A673 (cell line): ENCODE data around the gene EPHA4. TPM values are rescaled to one million over a fixed set of nuclear protein-coding genes. Genes with fewer than 3 reads are reported as not detected.

Experiments used
- BruUV-seq: library from RNA; stranded (reverse); fragments of 400-500 nt; replicated peaks from 2 replicates; lab custom pipeline; 2021; lab: Mats Ljungman, UMichigan
- CTCF ChIA-PET: fragments of 300-600 bp; sonication (Branson Sonifier 250); formaldehyde crosslinking; loops from one replicate; lab custom pipeline; 2022; ENCODE audit warnings: antibody characterized with exemption; lab: Charles Lee
- POLR2A ChIA-PET: fragments of 300-600 bp; sonication (Branson Sonifier 250); formaldehyde crosslinking; loops from one replicate; lab custom pipeline; 2022; ENCODE audit warnings: antibody characterized with exemption; ENCODE audit not compliant: low non-redundant PET; lab: Charles Lee
- DNase-seq: peaks from one replicate; pipeline ENCODE4 v3.0.0-alpha.2; 2015; ENCODE audit warnings: low spot score
- H3K27ac ChIP-seq: fragments of 200-600 bp; sonication (generic); 2 replicates; pipeline ENCODE4 v1.5.1; 2016; ENCODE audit warnings: mixed run types, low read depth, mild to moderate bottlenecking, mixed read lengths, antibody characterized with exemption, low read length; ENCODE audit not compliant: poor library complexity, severe bottlenecking
- H3K27me3 ChIP-seq: fragments of 200-600 bp; sonication (generic); replicated peaks from 2 replicates; pipeline ENCODE4 v1.6.1; 2017; ENCODE audit warnings: mixed run types, low read depth, mild to moderate bottlenecking, mixed read lengths, antibody characterized with exemption, low read length; ENCODE audit not compliant: insufficient read depth, poor library complexity
- H3K36me3 ChIP-seq: fragments of 200-600 bp; sonication (generic); 2 replicates; pipeline ENCODE4 v1.6.1; 2016; ENCODE audit warnings: mixed run types, mild to moderate bottlenecking, mixed read lengths, antibody characterized with exemption, low read length; ENCODE audit not compliant: insufficient read depth, poor library complexity, severe bottlenecking
- H3K4me1 ChIP-seq: fragments of 200-600 bp; sonication (generic); 2 replicates; pipeline ENCODE4 v1.6.1; 2017; ENCODE audit warnings: mixed run types, mild to moderate bottlenecking, mixed read lengths, antibody characterized with exemption, low read length; ENCODE audit not compliant: insufficient read depth, poor library complexity, severe bottlenecking
- H3K4me3 ChIP-seq: fragments of 200-600 bp; sonication (generic); 2 replicates; pipeline ENCODE4 v1.5.1; 2016; ENCODE audit warnings: low read depth, mixed run types, mild to moderate bottlenecking, mixed read lengths, low read length; ENCODE audit not compliant: poor library complexity, severe bottlenecking
- H3K9me3 ChIP-seq: fragments of 200-600 bp; sonication (generic); 2 replicates; pipeline ENCODE4 v1.6.1; 2016; ENCODE audit warnings: mixed run types, low read depth, mild to moderate bottlenecking, mixed read lengths, antibody characterized with exemption, low read length; ENCODE audit not compliant: poor library complexity, severe bottlenecking
- EZH2 ChIP-seq: fragments of 200-600 bp; sonication (generic); IDR thresholded peaks from 2 replicates; pipeline ENCODE4 v1.6.1; 2017; ENCODE audit warnings: borderline replicate concordance, low read depth, mild to moderate bottlenecking, mixed read lengths, antibody characterized with exemption, low read length; ENCODE audit not compliant: poor library complexity, severe bottlenecking
- intact Hi-C: fragments of 100-400 bp; cut with micrococcal nuclease; formaldehyde crosslinking; loops from one replicate; pipeline ENCODE4 v1.10.0; 2022; ENCODE audit not compliant: unreplicated experiment
- total RNA-seq: library from RNA; stranded (reverse); gene quantifications from 2 replicates; pipeline ENCODE4 v1.2.3, GENCODE V29; 2021
- TF ChIP-seq, protein P1 (sequence below): fragments of 300-800, 200-600 bp; sonication (generic); conservative IDR thresholded peaks from 2 replicates; pipeline ENCODE4 v1.5.1; 2017; ENCODE audit warnings: low read depth, mild to moderate bottlenecking, antibody characterized with exemption, low read length, moderate library complexity, mixed read lengths

Gene EPHA4
- total RNA-seq, 1 experiment from 2014 or later = 39.5 TPM

DNA sequence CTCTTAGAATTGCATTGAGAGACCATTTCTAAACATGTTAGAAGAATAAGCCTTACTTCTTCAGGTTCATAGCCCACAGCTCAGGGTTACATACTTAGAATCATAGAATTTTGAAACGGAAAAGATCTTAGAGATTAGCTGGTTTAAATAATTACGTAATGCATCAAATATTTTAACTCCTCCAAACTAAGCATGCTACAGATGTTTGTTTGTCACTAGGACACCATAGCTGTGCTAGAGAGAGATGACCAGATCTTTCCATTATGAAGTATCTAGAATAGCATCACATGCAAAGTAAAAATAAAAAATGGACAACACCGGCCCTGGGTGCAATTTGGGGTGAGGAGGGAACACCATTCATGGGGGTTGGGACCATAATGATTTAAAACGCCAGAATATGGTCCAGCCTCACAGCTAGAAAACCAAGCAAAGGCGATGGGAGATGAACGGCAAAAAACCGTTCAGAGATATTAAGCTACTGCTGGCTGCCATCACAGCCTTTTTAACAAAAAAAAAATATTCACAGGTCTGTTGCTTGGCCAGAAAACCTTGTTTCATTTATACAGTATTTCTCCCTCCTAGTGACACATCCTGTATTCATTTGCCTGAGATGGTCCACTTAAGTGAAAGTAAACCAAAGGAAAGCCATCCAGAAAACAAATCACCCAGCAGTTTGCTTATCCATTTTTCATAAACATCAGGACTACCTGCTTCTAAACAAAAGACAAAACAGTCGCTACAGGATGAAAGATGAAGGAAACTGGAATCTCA is 94.2 kb downstream of the EPHA4 start:
- H3K4me3 ChIP-seq = no peak overlapping the region
- intact Hi-C loops = no loop called here
- no peak overlapping the region for H3K27ac ChIP-seq
- no peaks in the 10 kb centered on the region for H3K27me3 ChIP-seq
- no peaks in the 10 kb centered on the region for H3K9me3 ChIP-seq
- ChIA-PET CTCF (no interaction called here), POLR2A (no interaction called here)
- no peaks in the 10 kb centered on the region for H3K4me1 ChIP-seq
- DNase-seq = no peak
- H3K36me3 ChIP-seq = no peaks in the 10 kb centered on the region
- no peak for TF ChIP-seq EZH2
- TF ChIP-seq, protein P1, sequence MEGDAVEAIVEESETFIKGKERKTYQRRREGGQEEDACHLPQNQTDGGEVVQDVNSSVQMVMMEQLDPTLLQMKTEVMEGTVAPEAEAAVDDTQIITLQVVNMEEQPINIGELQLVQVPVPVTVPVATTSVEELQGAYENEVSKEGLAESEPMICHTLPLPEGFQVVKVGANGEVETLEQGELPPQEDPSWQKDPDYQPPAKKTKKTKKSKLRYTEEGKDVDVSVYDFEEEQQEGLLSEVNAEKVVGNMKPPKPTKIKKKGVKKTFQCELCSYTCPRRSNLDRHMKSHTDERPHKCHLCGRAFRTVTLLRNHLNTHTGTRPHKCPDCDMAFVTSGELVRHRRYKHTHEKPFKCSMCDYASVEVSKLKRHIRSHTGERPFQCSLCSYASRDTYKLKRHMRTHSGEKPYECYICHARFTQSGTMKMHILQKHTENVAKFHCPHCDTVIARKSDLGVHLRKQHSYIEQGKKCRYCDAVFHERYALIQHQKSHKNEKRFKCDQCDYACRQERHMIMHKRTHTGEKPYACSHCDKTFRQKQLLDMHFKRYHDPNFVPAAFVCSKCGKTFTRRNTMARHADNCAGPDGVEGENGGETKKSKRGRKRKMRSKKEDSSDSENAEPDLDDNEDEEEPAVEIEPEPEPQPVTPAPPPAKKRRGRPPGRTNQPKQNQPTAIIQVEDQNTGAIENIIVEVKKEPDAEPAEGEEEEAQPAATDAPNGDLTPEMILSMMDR = no peak
- BruUV-seq = no TSS peak

DNA sequence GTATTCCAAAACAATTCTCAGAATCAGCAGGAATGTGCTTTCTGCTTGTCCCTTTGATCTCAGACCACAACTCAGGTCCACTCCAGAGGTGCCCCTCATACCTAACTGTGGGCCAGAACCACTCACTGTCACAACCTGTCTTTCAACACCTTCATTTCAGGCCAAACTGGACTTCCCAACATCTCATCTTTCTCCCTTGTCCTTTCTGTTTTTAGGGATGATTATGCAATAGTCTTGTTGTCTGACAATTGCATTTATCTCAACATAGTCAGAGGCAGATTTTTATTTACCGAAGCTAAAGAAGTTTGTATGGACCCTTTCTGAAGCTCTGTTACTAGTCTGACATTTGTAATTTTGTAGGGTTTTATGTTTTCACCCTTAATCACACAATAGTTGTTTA is 95.9 kb downstream of the EPHA4 start:
- DNase-seq = no peak
- no peak overlapping the region for H3K27ac ChIP-seq
- no peak for TF ChIP-seq EZH2
- TF ChIP-seq, protein P1 = no peak
- intact Hi-C loops = no loop called here
- ChIA-PET CTCF (no interaction called here), POLR2A (no interaction called here)
- no peaks in the 10 kb centered on the region for H3K27me3 ChIP-seq
- H3K9me3 ChIP-seq = no peaks in the 10 kb centered on the region
- no peaks in the 10 kb centered on the region for H3K4me1 ChIP-seq
- H3K4me3 ChIP-seq = no peak overlapping the region
- BruUV-seq = no TSS peak
- H3K36me3 ChIP-seq = no peaks in the 10 kb centered on the region

DNA sequence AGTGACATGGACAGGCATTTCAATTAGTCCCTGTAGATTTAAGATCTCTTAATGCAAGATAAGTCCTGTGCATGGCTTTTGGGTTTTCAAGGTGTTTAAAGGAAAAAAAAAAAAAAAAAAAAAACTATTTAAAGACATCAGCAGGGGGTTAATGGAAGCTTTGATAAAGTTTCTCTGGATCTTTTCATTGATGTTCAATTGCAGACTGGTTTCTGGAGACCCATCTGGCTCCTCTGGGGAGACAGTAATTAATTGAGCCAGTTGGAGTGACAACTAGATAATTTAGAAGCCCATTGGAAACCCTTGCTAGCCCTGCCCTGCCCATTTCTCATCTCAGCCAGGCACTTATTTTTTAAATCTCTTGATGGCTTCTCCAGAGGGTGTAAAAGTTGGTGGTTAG is 98.7 kb downstream of the EPHA4 start:
- TF ChIP-seq, protein P1 = no peak
- no peak for TF ChIP-seq EZH2
- no peaks in the 10 kb centered on the region for H3K36me3 ChIP-seq
- H3K27ac ChIP-seq = no peak overlapping the region
- BruUV-seq = no TSS peak
- no peak overlapping the region for H3K4me3 ChIP-seq
- CTCF ChIA-PET = no interaction called here
- no peaks in the 10 kb centered on the region for H3K4me1 ChIP-seq
- no peak for DNase-seq
- no peaks in the 10 kb centered on the region for H3K27me3 ChIP-seq
- no peaks in the 10 kb centered on the region for H3K9me3 ChIP-seq
- intact Hi-C loops = no loop called here
- POLR2A ChIA-PET = no interaction called here
